ENCODE measurements around the gene GALK2.
A peak's percentile ranks its signal among the peaks of the same experiment; 100 is the strongest.
"Not testable (repeated sequence)": the region's sequence is repeated elsewhere in the genome, so short reads cannot be mapped to it uniquely, and the experiment has no call there.

The GALK2 gene

GRCh38 chr15:49225572-49226281 is 55.7 kb downstream of the GALK2 start:
- no peak for DNase-seq

DNA sequence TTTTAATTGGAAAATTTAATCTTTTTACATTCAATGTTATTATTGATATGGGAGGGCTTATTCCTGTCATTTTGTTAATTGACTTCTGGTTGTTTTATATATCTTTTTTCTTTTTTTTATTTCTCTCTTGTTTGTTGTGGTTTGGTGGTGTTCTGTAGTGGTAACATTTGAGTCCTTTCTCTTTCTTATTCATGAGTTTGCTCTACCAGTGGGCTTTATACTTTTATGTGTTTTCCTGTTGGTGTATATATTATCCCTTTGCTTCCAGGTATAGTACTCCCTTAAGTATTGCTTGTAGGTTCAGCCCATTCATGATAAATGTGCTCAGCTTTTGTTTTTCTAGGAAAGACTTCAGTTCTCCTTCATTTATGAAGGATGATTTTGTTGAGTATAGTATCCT is 57.6 kb downstream of the GALK2 start:
- DNase-seq, result no peak

GRCh38 chr15:49229922-49230321 is 59.9 kb downstream of the GALK2 start:
- no peak for DNase-seq

DNA sequence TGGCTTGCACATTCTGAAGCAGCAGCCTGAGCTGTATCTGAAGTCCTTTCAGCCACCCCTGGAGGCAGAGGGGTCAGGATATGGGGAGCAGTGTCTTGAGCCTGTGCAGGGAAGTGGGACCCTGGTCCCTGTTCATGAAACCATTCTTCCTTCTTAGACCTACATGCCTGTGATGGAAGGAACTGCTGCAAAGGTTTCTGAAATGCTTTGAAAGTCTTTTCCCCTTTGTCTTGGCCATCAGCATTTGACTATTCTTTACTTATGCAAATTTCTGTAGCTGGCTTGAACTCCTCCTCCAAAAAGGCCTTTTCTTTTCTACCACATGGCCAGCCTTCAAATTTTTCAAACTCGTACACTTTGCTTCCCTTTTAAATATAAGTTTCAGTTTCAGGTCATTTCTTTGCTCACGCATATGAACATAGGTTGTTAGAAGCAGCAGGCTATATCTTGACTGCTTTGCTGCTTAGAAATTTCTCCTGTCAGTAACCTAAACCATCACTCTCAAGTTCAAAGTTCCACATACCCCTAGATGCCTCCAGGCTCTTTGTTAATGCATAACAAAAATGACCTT is 62.3 kb downstream of the GALK2 start:
- no peak for DNase-seq

DNA sequence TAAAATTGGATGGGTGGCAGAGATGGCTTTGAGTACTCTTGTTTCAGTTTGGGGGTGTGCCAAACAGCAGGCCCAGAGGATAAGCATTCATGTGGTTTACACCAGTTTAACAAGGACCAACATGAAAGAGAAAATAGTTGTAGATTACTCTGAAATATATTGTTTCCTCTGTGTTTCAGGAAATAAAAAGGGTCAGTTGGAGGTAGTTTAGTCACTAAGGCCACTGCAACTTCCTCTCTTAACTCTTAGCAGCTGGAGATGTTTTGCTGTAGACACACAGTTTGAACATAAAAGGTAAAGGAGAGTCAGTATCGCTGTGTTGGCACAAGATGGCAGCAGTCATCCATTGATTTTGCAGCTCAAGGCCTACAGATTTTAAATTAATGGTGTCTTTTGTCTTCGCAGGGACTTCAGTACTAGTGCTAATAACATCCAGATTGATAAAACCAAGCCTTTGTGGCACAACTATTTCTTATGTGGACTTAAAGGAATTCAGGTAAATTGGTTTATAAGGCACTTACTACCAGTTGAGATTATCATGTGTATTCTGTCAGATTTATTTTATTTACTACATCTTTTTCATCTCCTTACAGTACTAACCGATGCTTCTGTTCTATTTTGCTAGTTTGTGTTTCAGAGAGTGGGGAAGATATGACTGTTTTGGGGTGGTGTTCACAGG is 65.5 kb downstream of the GALK2 start:
- DNase-seq, result peak; percentile 29

DNA sequence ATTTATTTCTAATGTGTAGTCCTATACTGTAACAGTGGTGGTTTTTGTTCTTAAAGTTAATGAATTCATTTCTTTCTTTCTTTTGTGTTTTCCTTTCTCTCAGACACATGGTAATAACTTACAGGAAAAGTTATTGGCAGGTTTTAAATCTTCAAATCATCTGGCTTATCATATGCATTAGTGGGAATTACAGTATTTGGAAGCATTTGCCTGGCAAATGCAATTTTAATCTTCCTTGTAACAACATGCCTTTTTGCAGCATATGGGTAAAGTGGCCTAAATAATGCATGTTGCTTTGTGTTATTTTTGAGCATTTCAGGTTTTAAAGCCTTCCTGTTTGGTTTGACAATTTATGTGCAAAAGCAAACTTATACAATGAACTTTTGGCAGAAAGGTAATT is 66.8 kb downstream of the GALK2 start:
- no peak for DNase-seq

DNA sequence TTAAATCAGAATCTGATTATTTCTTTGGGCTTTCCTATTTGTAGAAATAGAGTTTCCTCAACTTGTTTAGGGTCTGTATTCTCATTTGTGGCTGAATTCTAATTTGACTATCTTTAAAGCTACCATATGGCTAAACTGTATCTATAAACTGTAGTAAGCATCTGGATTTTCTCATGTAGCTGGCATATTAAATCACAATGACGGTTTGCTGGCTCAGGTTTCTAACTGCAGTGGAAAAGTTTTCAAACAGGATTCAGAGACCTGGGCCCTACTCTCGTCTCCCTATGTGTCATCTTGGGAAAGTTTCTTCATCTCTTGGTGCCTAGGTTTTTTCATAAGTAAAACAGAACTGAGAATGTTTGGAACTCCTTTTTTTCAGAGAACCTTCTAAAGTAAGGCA is 68.3 kb downstream of the GALK2 start:
- DNase-seq, result no peak

GRCh38 chr15:49239105-49239504 is 69.1 kb downstream of the GALK2 start:
- no peak for DNase-seq

- no peak for DNase-seq
Observed at GRCh38 chr15:49242820-49243219, 72.8 kb downstream of the GALK2 start.

- no peak for DNase-seq
Observed at GRCh38 chr15:49247556-49248110, 77.6 kb downstream of the GALK2 start.

GRCh38 chr15:49248291-49248690 is 78.2 kb downstream of the GALK2 start:
- DNase-seq, result no peak

GRCh38 chr15:49255966-49256759 is 86.1 kb downstream of the GALK2 start:
- no peak for DNase-seq

DNA sequence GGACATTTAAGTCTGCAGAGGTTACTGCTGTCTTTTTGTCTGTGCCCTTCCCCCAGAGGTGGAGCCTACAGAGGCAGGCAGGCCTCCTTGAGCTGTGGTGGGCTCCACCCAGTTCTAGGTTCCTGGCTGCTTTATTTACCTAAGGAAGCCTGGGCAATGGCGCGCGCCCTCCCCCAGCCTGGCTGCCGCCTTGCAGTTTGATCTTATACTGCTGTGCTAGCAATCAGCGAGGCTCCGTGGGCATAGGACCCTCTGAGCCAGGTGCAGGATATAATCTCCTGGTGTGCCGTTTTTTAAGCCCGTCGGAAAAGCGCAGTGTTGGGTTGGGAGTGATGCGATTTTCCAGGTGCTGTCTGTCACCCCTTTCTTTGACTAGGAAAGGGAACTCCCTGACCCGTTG is 95.1 kb downstream of the GALK2 start:
- DNase-seq, result not testable (repeated sequence)

DNA sequence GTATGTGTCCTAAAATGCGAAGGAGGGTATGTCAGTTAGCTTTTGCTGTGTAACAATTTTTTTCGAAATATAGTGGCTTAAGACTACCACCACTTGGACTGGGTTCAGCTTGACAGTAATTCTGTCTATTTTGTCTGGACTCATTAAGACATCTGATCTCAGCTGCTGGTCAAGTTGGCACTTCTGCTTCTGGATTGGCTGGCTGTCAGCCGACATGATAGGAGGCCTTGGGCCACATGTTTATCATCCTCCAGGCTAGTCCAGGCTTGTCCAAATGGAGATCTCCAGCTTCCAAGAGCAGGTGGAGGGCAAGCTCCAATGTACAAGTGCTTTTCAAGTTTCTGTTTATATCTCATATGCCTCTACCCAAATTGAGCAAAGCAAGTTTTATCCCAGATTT is 95.9 kb downstream of the GALK2 start:
- DNase-seq, result no peak

DNA sequence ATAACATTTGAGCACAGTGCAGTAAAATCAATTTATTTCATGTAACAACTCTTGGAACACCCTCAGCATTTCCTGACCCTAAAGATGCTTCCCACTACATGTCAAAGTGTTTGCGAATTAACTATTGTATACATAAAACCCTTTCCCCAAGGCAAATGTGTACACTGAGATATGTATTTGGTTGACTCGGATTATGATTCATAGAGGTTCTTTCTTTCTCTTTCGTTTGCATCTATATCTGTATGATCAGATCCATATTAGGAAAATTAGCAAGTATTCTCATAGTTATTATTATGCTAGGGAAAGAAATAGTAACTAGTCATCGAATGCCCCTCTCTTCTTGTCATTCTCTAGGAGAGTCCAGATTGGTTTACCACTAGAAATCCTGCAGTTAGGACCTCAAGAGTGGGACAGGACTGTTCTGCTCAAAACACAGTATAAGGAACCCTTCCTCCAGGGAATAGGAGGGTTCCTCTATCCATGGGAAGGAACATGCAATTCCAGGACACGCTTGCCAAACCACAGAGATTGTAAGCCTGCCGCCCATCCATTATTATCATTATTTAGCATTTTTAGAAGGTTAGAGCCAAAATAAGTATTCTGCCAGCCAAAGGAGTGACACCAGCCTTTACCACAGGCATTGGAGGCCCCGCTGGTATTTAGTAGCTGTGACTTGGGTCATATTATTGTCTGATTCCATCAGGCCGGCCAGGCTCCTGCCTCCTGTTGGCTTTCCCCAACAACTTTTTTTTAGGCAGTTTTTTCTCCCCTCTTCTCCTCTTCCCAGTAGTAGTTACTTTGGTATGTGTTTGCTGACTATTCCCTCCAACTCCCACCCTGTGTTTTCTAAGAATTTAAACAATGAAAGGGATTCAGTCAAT is 100.7 kb downstream of the GALK2 start:
- DNase-seq, result no peak

- no peak for DNase-seq
Observed at GRCh38 chr15:49273734-49274318, 103.8 kb downstream of the GALK2 start.

- DNase-seq, result no peak
Observed at GRCh38 chr15:49278751-49279150, 108.7 kb downstream of the GALK2 start.

DNA sequence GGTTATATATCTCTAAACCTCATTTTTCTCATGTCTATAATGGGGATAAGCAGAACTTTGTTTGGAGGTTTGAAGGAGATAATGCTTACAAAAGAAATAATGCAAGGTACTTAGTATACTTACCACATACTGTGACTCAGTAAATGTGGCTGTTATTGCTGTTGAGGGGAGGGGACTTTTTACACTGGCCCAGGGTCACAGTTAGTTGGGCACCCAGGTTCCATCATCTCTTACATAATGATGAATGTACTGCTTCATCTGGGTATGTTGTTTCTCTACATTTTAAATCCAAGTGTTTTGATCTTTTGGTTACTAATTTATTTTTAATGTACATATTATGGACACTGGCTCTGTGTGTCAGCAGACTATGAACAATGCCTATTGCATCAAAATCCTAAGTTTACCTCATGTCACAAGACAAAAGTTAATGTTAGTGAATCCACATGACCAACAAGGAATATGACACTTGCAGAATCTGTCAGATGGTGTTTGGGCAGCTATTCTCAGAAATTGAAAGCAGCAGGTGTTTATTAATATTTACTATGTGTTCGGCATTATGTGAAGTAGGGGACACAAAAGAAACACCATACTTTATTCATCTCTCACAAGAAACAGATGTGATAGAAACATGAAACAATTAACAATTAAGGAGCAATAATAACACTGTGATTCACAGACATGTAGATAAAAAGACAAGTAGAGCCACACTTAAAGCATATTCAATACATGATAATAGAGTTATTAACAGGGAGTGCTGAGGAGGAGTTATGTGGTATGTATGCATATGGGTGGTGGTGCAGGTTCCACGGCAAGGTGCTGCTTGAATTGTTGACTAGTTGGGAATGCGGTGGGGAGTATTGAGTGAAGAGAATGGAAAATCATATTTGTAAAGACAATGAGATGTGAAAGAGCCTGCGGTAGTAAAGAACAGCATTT is 109.7 kb downstream of the GALK2 start:
- DNase-seq, result no peak

DNA sequence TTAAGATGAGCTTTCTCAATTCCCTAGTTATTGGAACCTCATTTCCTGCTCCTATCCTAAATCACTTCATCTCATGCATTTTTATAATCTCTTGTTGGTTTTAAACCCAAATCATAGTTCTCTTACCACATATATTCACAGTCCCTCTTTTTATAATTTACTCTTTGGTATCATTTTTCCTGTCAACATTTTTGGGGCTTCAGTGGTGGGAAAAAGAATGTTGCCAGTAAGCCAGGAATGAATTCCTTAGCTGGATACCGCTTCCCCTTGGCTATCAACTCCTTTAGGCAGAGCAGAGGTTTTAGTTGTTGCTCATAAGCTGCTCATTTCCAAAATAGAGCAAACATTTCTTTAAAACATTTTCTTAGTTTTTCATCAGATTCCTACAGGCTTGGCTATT is 112.3 kb downstream of the GALK2 start:
- no peak for DNase-seq

DNA sequence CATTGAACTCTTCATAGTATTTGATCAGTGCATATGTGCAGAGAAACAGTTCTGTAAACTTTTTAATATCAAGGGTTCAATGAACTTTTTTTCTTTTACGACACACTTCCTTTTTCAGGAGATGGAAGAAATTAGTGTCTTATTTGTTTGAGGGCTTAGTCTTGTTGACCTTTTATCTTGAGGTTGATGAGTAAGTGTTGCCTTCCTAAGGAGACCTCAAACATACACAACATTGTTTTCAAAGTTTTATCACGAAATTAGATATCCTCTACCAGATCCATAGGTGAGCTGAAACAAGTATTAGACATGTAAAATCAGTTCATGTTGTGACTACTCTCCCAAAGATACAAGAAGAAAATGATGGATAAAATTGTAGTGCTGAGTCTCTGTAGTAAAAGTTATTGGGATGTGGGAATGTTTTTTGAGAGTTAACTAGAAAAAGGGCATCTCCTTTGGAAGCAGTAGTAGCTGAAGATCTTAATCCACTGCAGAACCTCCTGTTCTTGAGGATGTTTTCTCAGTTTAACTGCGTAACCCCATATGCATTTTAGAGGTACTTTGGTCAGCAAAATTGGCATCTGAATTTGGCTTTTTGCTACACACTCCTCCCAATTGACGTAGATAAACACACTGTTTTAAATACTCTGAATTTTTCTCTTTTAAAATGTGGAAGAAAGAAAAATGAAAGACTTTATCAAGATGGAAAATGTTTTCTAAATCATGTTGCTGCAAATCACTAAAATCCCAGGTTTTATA is 116.8 kb downstream of the GALK2 start:
- no peak for DNase-seq

All from NCI-H2107 (cell line).